Breast epithelium (tissue), 4 donors: ENCODE results near the gene NAALADL2. TPM values are rescaled to one million over a fixed set of nuclear protein-coding genes. Genes with fewer than 3 reads are reported as not detected.
A peak's percentile ranks its signal among the peaks of the same experiment; 100 is the strongest.

Source experiments
- DNase-seq, 2 donors: peaks; one replicate each; pipeline ENCODE4 v3.0.0-alpha.2; 2019; ENCODE audit warnings: low spot score in 2 of 2
- H3K27ac ChIP-seq, 2 donors: fragments of 200-600 bp; sonication (generic) in 1 of 2; one replicate each; pipeline ENCODE4 v1.5.1; 2016 to 2019; ENCODE audit warnings: mild to moderate bottlenecking in 1 of 2
- H3K27me3 ChIP-seq, 2 donors: fragments of 200-600 bp; sonication (generic) in 1 of 2; one replicate each; pipeline versions ENCODE4 v1.5.1 to v1.6.0; 2017 to 2019; ENCODE audit warnings: control low read depth in 1 of 2, mild to moderate bottlenecking in 1 of 2
- H3K36me3 ChIP-seq: fragments of 200-600 bp; one replicate; pipeline ENCODE4 v1.5.1; 2019
- H3K4me1 ChIP-seq, 2 donors: fragments of 200-600 bp; sonication (generic); one replicate each; pipeline ENCODE4 v1.5.1; 2016 to 2019; ENCODE audit warnings: control low read depth in 1 of 2
- H3K4me3 ChIP-seq, 3 donors: fragments of 200-600 bp; sonication (generic); 1 replicate in 2 of 3; 2 replicates in 1 of 3; pipeline ENCODE4 v1.5.1; 2016 to 2019; ENCODE audit warnings: mild to moderate bottlenecking in 3 of 3, moderate library complexity in 2 of 3
- H3K9me3 ChIP-seq, 2 donors: fragments of 200-600 bp; sonication (generic) in 1 of 2; one replicate each; pipeline ENCODE4 v1.5.1; 2016 to 2019; ENCODE audit warnings: control low read depth in 1 of 2
- CTCF ChIP-seq, 3 donors: fragments of 450-650 bp; IDR thresholded peaks; one replicate each; pipeline ENCODE4 v1.5.1; 2016 to 2017; ENCODE audit warnings: antibody characterized with exemption in 3 of 3, mild to moderate bottlenecking in 3 of 3, moderate library complexity in 3 of 3
- POLR2A ChIP-seq: fragments of 450-650 bp; IDR thresholded peaks from one replicate; pipeline ENCODE4 v1.6.1; 2016; ENCODE audit warnings: antibody characterized with exemption, mild to moderate bottlenecking, moderate library complexity
- POLR2AphosphoS5 ChIP-seq, 3 donors: sonication (generic); formaldehyde crosslinking; IDR thresholded peaks; one replicate each; pipeline ENCODE4 v1.6.1; 2017; ENCODE audit warnings: antibody characterized with exemption in 3 of 3
- intact Hi-C: fragments of 100-400 bp; cut with DNase I; formaldehyde crosslinking; loops from one replicate; pipeline ENCODE4 v1.15.1; 2023; ENCODE audit warnings: low total_unique reads
- total RNA-seq, 3 donors: library from RNA; depleted of rRNA; stranded (reverse); fragments of >200 nt; gene quantifications; one replicate each; pipeline ENCODE4 v1.1.0, GENCODE V29; 2016

The NAALADL2 gene
- total RNA-seq, 3 donors from 2014 or later: 12.0 to 69.5 (median 53.9) TPM

GRCh38 chr3:174959556-174960065 lies 100.5 kb downstream of the NAALADL2 start:
- intact Hi-C loops: no loop called here
- Histone ChIP-seq H3K36me3 (no peaks in the 10 kb centered on the region), H3K4me3 (no peak overlapping the region), H3K27ac (peak overlapping the region; percentile 48 to 82), H3K4me1 (peaks cover 0 to 8% of the 10 kb centered on the region in 2 donors), H3K9me3 (no peaks in the 10 kb centered on the region), H3K27me3 (no peaks in the 10 kb centered on the region)
- DNase-seq: no peak
- TF ChIP-seq CTCF (IDR thresholded peaks at IDR 0.05) (no peak), POLR2AphosphoS5 (IDR thresholded peaks at IDR 0.05) (no peak)

GRCh38 chr3:174960898-174961297 lies 101.8 kb downstream of the NAALADL2 start:
- DNase-seq: no peak
- H3K4me1 ChIP-seq: peaks cover 0 to 8% of the 10 kb centered on the region in 2 donors

GRCh38 chr3:174973465-174973864 lies 114.3 kb downstream of the NAALADL2 start:
- Histone ChIP-seq H3K4me3 (no peak overlapping the region), H3K36me3 (no peaks in the 10 kb centered on the region), H3K9me3 (peaks cover 0 to 9% of the 10 kb centered on the region in 2 donors), H3K27ac (no peak overlapping the region), H3K4me1 (no peaks in the 10 kb centered on the region), H3K27me3 (no peaks in the 10 kb centered on the region)
- intact Hi-C loops: no loop called here
- DNase-seq: peak in 1 of 2 donors; percentile 32
- TF ChIP-seq POLR2A (no peak), POLR2AphosphoS5 (IDR thresholded peaks at IDR 0.05) (peak in 2 of 3 donors; percentile 33 to 62), CTCF (IDR thresholded peaks at IDR 0.05) (peak in 1 of 3 donors; percentile 29)

More at GRCh38 chr3:174960898-174961297, 101.8 kb downstream of the NAALADL2 start:
- no peak overlapping the region for H3K4me3 ChIP-seq
- intact Hi-C loops: no loop called here
- no peaks in the 10 kb centered on the region for H3K36me3 ChIP-seq
- no peak for TF ChIP-seq CTCF (IDR thresholded peaks at IDR 0.05)
- no peak for TF ChIP-seq POLR2A
- TF ChIP-seq POLR2AphosphoS5 (IDR thresholded peaks at IDR 0.05): no peak
- H3K27me3 ChIP-seq: no peaks in the 10 kb centered on the region
- H3K9me3 ChIP-seq: no peaks in the 10 kb centered on the region
- H3K27ac ChIP-seq: no peak overlapping the region

GRCh38 chr3:174986685-174987084 lies 127.6 kb downstream of the NAALADL2 start:
- TF ChIP-seq CTCF (IDR thresholded peaks at IDR 0.05) (no peak), POLR2AphosphoS5 (IDR thresholded peaks at IDR 0.05) (no peak), POLR2A (no peak)
- Histone ChIP-seq H3K36me3 (no peaks in the 10 kb centered on the region), H3K4me1 (no peaks in the 10 kb centered on the region), H3K4me3 (no peak overlapping the region), H3K27ac (no peak overlapping the region), H3K9me3 (no peaks in the 10 kb centered on the region), H3K27me3 (no peaks in the 10 kb centered on the region)
- DNase-seq: no peak
- intact Hi-C loops: no loop called here

GRCh38 chr3:175001091-175001490 lies 142.0 kb downstream of the NAALADL2 start:
- H3K9me3 ChIP-seq: no peaks in the 10 kb centered on the region
- no peak for DNase-seq
- no peak overlapping the region for H3K4me3 ChIP-seq
- intact Hi-C loops: no loop called here
- H3K27me3 ChIP-seq: no peaks in the 10 kb centered on the region
- H3K27ac ChIP-seq: no peak overlapping the region
- H3K36me3 ChIP-seq: no peaks in the 10 kb centered on the region
- TF ChIP-seq CTCF (IDR thresholded peaks at IDR 0.05) (no peak), POLR2A (no peak), POLR2AphosphoS5 (IDR thresholded peaks at IDR 0.05) (no peak)
- no peaks in the 10 kb centered on the region for H3K4me1 ChIP-seq
